ENCODE results near the gene ROPN1.
A peak's percentile ranks its signal among the peaks of the same experiment; 100 is the strongest.

GRCh38 chr3:123941121-123941520 is 50.8 kb downstream of the ROPN1 start:
- TF ChIP-seq CTCF (IDR thresholded peaks at IDR 0.05; ENCODE audit: low read length), result peak; percentile 30; the same call in 1 of the 2 replicates
- no peak for TF ChIP-seq EZH2 (IDR thresholded peaks at IDR 0.05; ENCODE audit: borderline replicate concordance, low read length)
